ENCODE results near the gene GPSM3.

DNA sequence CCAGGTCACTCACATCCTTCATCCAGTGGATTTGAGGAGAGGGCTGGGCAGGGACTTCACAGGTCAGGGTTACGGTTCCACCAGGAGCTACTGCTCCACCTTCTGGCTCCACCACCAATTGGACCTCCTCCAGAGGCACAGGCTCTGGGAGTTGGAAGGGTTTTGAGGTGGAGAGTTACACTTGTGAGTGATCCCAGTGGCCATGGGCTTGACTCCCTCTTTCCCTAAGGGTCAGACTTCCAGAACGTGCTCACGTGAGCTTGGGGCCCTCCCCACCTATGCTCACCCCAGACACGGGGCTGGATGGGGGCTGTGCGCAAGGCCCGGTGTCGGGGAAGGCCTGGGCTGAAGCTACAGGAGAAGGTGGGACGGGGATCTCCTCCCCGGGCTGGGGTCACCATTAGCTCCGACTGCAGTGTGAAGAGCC lies 9.9 kb downstream of the GPSM3 start:
- TF ChIP-seq, protein P1, sequence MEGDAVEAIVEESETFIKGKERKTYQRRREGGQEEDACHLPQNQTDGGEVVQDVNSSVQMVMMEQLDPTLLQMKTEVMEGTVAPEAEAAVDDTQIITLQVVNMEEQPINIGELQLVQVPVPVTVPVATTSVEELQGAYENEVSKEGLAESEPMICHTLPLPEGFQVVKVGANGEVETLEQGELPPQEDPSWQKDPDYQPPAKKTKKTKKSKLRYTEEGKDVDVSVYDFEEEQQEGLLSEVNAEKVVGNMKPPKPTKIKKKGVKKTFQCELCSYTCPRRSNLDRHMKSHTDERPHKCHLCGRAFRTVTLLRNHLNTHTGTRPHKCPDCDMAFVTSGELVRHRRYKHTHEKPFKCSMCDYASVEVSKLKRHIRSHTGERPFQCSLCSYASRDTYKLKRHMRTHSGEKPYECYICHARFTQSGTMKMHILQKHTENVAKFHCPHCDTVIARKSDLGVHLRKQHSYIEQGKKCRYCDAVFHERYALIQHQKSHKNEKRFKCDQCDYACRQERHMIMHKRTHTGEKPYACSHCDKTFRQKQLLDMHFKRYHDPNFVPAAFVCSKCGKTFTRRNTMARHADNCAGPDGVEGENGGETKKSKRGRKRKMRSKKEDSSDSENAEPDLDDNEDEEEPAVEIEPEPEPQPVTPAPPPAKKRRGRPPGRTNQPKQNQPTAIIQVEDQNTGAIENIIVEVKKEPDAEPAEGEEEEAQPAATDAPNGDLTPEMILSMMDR (IDR thresholded peaks at IDR 0.05): no peak
- TF ChIP-seq EZH2 (IDR thresholded peaks at IDR 0.05; ENCODE audit: borderline replicate concordance, insufficient read depth, low read depth, low read length, poor library complexity, severe bottlenecking): no peak

Measured in B cell (primary cell).